GM18511 (cell line): ENCODE data around the gene SLC5A9.
"Not testable (repeated sequence)": the region's sequence is repeated elsewhere in the genome, so short reads cannot be mapped to it uniquely, and the experiment has no call there.

Source experiments
- ATAC-seq: cut with Tn5 transposase; IDR thresholded peaks from one replicate; pipeline ENCODE4 v1.9.1; 2021; ENCODE audit warnings: mild to moderate bottlenecking, moderate library complexity; ENCODE audit not compliant: unreplicated experiment

The SLC5A9 gene

DNA sequence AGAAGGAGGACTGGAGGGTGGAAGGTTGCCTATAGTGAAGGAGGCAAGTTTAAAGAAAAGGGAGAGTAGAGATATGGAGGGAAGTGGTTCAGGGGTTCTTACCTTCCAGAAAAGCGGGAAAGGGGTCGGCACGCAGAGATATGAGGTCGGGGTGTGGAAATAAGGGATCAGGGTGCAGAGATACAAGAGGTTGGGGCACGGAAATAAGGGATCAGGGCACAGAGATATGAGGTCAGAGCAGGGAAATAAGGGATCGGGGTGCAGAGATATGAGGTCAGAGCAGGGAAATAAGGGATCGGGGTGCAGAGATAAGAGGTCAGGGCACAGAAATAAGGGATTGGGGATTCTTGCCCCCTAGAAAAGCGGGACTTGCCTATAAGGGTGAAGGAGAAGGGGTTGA, 9.1 kb upstream of the SLC5A9 start:
- ATAC-seq, result not testable (repeated sequence)

GRCh38 chr1:48214366-48214765, 8.2 kb upstream of the SLC5A9 start:
- not testable (repeated sequence) for ATAC-seq

- ATAC-seq, result no peak
These were observed 7.7 kb upstream of the SLC5A9 start for GRCh38 chr1:48214820-48215219.

- no peak for ATAC-seq
These were observed 7.3 kb upstream of the SLC5A9 start for GRCh38 chr1:48215222-48215621.

DNA sequence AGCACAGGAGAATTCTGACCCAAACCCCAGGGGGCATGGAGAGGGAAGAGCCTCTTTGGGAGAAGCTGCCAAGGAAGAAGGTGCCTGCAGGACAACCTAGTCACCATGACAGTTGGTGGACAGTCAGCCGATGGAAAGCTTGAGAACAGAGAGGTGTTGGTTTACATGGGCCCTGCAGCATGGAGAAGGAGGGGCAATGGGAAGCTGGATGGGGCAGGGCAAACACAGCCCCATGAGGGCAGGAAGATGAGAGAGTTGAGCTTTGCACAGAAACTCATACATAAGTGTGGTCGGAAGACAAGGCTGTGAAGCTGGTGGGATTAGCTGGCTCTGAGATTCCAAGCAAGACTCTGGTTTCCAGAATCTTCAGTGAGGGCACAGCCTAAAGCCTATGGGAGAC, 6.6 kb upstream of the SLC5A9 start:
- no peak for ATAC-seq

GRCh38 chr1:48216313-48216712, 6.2 kb upstream of the SLC5A9 start:
- ATAC-seq, result no peak

DNA sequence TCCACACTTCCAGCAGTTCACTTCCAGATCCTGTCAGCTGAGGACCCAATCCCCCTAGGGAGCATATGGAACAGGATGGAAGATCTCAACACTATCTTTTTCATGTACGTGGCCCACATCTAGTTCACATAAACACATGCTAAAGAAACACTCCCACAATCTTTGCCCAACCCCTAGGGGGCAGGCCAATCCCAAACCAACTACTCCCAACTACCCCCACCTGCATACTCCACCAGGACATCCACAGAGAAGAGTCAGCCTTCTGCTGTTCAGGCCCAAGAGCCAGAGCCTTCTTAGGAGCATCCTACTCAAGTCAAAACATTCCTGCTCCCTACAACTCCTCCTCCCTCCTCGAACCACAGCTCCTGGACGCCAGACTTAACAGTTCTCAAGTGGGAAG, 5.6 kb upstream of the SLC5A9 start:
- ATAC-seq, result no peak

GRCh38 chr1:48217856-48218255, 4.7 kb upstream of the SLC5A9 start:
- no peak for ATAC-seq

DNA sequence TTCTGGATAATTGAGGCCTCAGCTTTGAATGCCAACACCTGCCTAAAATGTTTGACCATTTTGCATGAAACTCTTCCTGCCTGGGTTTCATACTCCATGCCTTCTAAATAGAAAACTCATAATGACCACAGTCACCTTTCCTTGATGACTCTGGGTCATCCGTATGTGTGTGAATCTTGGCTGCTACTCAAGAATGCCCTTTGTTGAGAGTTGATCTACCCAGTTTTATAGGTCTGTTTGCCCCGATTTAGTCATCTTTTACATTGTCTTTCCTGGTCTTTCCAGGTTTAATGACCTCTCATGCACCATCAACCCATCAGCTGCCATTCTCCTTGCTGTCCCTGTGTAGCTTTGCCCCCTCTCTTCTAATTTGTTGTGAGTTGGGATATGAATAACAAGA, 2.7 kb upstream of the SLC5A9 start:
- no peak for ATAC-seq

DNA sequence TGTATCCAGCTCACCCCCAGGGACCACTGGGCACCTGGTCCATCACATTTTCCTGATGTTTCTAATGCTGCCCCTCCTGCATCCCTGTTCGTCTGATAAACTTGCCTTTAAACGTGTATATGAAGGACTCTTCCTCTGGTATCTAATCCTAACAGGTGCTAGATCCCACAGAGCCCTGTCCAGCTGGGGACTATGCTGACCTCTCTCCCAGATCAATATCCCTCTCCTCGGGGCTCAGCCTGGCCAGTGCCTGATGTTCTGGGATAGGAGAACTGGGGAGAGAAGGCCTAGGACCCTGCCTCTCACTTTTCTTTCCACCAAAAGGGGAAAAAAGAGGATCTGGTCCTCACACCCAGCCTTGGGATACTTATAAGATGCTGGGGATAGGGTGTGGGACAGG, 1.4 kb upstream of the SLC5A9 start:
- ATAC-seq, result no peak

DNA sequence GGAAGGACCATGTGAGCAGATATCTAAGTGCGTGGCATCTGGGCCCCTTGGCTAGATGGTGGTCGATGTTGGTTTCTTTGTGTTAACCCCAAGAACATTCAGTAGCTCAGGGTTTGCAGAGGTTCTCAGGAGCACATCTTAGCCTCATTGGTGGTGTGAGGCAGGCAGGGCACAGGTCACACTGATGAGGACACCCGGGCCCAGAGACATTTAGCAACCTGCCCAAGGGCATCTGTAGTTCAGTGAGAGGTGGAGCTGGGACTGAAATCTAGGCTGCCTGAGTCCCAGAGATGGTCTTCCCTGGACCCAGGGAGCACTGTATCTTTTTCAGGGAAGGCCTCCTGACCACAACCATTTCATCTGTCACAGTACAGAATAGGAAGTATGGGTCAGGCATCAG, 859 bp upstream of the SLC5A9 start:
- no peak for ATAC-seq

GRCh38 chr1:48223366-48224240, 1.1 kb downstream of the SLC5A9 start:
- no peak for ATAC-seq

- ATAC-seq, result no peak
These were observed 2.3 kb downstream of the SLC5A9 start for GRCh38 chr1:48224791-48225190.

DNA sequence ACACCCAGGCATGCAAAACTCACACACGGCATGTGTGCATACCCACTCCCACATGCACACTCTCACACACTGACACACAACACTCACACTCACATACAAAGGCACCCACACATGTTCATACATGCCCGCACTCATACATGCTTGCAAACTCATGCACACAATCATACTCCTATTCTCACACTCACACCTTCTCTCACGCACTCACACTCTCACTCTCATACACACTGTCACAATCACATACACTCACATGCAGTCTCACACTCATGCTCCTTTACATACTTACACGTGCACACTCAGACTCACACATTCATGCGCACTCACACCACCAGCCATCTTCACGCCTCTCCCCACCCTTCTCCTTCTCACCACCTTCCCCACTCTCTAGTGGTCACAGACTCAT, 3.1 kb downstream of the SLC5A9 start:
- ATAC-seq, result no peak

GRCh38 chr1:48227165-48228013, 4.9 kb downstream of the SLC5A9 start:
- ATAC-seq, result peak; percentile 77

GRCh38 chr1:48228156-48228555, 5.6 kb downstream of the SLC5A9 start:
- ATAC-seq, result no peak

- no peak for ATAC-seq
These were observed 6.8 kb downstream of the SLC5A9 start for GRCh38 chr1:48229317-48229716.

GRCh38 chr1:48230236-48230635, 7.7 kb downstream of the SLC5A9 start:
- no peak for ATAC-seq

DNA sequence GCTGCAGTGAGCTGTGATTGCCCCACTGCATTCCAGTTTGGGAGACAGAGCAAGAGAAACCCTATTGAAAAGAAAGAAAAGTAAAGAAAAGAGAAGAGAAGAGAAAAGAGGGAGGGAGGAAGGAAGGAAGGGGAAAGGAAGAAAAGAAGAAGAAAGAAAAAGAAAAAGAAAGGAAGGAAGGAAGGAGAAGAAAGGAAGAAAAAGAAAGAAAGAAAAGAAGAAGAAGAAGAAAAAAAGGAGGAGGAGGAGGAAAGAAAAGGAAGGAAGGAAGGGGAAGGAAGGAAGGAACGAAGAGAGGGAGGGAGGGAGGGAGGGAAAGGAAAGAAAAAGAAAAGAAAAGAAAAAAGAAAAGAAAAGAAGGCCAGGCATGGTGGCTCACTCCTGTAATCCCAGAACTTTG, 10.2 kb downstream of the SLC5A9 start:
- no peak for ATAC-seq

DNA sequence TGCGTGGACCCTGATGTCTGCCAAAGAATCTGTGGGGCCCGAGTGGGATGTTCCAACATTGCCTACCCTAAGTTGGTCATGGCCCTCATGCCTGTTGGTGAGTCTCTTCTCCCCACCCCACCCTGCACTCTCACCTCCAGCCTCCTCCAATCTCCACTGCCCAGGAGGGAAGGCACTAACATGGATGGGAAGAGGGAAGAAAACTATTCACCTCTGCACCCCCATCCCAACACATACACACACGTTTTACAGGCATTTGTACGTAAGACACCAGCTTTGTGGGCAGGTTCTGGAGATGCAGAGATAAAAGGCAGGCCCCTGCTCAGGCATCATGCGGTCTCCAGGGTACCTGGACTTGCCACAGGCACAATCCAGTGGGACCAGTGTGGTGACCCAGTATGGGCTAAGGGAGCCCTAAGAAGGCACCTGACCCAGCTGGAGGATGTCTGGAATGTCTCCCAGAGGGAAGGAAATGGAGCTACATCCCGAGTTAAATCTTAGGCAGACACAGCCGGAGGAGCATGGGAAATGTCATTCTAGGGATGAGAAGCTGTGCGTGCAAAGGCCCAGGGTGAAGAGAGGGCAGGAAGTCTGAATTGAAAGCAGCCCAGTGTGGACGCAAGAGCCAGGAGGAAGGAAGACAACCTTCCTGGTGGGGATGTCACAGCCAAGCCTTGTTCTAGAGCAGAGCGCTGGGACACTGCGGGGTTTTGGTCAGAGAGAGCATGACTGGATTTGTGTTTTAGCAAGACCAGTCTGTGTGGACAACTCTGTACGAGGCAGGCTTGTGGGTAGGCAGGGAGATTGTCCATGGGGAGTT, 11.4 kb downstream of the SLC5A9 start:
- ATAC-seq, result no peak

GRCh38 chr1:48235652-48236051, 13.1 kb downstream of the SLC5A9 start:
- ATAC-seq, result no peak
